Astrocyte of the spinal cord (primary cell): ENCODE results near the gene SLC6A12.

Experiments used
- DNase-seq: peaks from one replicate; pipeline ENCODE4 v3.0.0; 2011; ENCODE audit warnings: low read depth, low spot score
- H3K4me3 ChIP-seq: 2 replicates; pipeline ENCODE4 v1.5.1; 2011; ENCODE audit warnings: low read depth, mild to moderate bottlenecking, low read length, moderate library complexity
- CTCF ChIP-seq: IDR thresholded peaks from 2 replicates; pipeline ENCODE4 v1.5.1; 2012; ENCODE audit warnings: low read depth, mild to moderate bottlenecking, low read length, inconsistent platforms
- in situ Hi-C: cut with HindIII; loops from 2 replicates; pipeline ENCODE4 v1.10.0; 2017; ENCODE audit warnings: low sequenced_read_pairs

The SLC6A12 gene

GRCh38 chr12:195951-196350 is 18.0 kb downstream of the SLC6A12 start:
- in situ Hi-C loops: no loop called here
- no peak for DNase-seq
- H3K4me3 ChIP-seq: no peak overlapping the region
- TF ChIP-seq CTCF: no peak

GRCh38 chr12:195156-195555 is 18.8 kb downstream of the SLC6A12 start:
- no peak overlapping the region for H3K4me3 ChIP-seq
- in situ Hi-C loops: no loop called here
- TF ChIP-seq CTCF: no peak
- DNase-seq: no peak

- no peak for TF ChIP-seq CTCF
- in situ Hi-C loops: no loop called here
- H3K4me3 ChIP-seq: no peak overlapping the region
- no peak for DNase-seq
These were observed 19.7 kb downstream of the SLC6A12 start for GRCh38 chr12:194276-194675.

GRCh38 chr12:193261-193660 is 20.7 kb downstream of the SLC6A12 start:
- no peak overlapping the region for H3K4me3 ChIP-seq
- no peak for TF ChIP-seq CTCF
- in situ Hi-C loops: no loop called here
- no peak for DNase-seq

GRCh38 chr12:191541-191940 is 22.4 kb downstream of the SLC6A12 start:
- H3K4me3 ChIP-seq: no peak overlapping the region
- no peak for TF ChIP-seq CTCF
- no peak for DNase-seq
- in situ Hi-C loops: no loop called here

GRCh38 chr12:190881-191280 is 23.1 kb downstream of the SLC6A12 start:
- in situ Hi-C loops: no loop called here
- DNase-seq: no peak
- no peak overlapping the region for H3K4me3 ChIP-seq
- TF ChIP-seq CTCF: no peak

GRCh38 chr12:189622-189962 is 24.4 kb downstream of the SLC6A12 start:
- H3K4me3 ChIP-seq: no peak overlapping the region
- no peak for DNase-seq
- TF ChIP-seq CTCF: no peak
- in situ Hi-C loops: no loop called here
